ENCODE results near the gene ITGA1.

- no peak for TF ChIP-seq CTCF (IDR thresholded peaks at IDR 0.05)
- TF ChIP-seq POLR2AphosphoS5 (IDR thresholded peaks at IDR 0.05; ENCODE audit: insufficient read depth in 1 of 2, low read depth in 1 of 2) = no peak
- no peak for TF ChIP-seq POLR2A (IDR thresholded peaks at IDR 0.05)
Observed at GRCh38 chr5:52807037-52807436, 19.3 kb downstream of the ITGA1 start.

All from vagina (tissue), 2 donors.